Ovary (tissue), 3 donors: Measurements from ENCODE around the gene KRTAP4-16.
"Not testable (repeated sequence)": the region's sequence is repeated elsewhere in the genome, so short reads cannot be mapped to it uniquely, and the experiment has no call there.

ENCODE experiments used
- EP300 ChIP-seq: sonication (generic); formaldehyde crosslinking; IDR thresholded peaks from one replicate; pipeline ENCODE4 v1.6.1; 2017; ENCODE audit warnings: antibody characterized with exemption
- POLR2A ChIP-seq: fragments of 450-650 bp; IDR thresholded peaks from one replicate; pipeline ENCODE4 v1.6.1; 2017; ENCODE audit warnings: antibody characterized with exemption, mild to moderate bottlenecking, moderate library complexity
- TF ChIP-seq, protein P1 (sequence below), 3 donors: fragments of 450-650 bp in 2 of 3; fragments of 200-600 bp in 1 of 3; IDR thresholded peaks; one replicate each; pipeline versions ENCODE4 v1.5.1 to v1.8.0; 2016 to 2022; ENCODE audit warnings: antibody characterized with exemption in 3 of 3, mild to moderate bottlenecking in 1 of 3
- donor health status: DM: no; HTN: no; CAD: no.

GRCh38 chr17:41055130-41055529 lies 46.9 kb downstream of the KRTAP4-16 start, which contains the start of gene KRTAP2-2:
- TF ChIP-seq, protein P1, sequence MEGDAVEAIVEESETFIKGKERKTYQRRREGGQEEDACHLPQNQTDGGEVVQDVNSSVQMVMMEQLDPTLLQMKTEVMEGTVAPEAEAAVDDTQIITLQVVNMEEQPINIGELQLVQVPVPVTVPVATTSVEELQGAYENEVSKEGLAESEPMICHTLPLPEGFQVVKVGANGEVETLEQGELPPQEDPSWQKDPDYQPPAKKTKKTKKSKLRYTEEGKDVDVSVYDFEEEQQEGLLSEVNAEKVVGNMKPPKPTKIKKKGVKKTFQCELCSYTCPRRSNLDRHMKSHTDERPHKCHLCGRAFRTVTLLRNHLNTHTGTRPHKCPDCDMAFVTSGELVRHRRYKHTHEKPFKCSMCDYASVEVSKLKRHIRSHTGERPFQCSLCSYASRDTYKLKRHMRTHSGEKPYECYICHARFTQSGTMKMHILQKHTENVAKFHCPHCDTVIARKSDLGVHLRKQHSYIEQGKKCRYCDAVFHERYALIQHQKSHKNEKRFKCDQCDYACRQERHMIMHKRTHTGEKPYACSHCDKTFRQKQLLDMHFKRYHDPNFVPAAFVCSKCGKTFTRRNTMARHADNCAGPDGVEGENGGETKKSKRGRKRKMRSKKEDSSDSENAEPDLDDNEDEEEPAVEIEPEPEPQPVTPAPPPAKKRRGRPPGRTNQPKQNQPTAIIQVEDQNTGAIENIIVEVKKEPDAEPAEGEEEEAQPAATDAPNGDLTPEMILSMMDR (IDR thresholded peaks at IDR 0.05), result not testable (repeated sequence)
- not testable (repeated sequence) for TF ChIP-seq POLR2A, EP300
